ENCODE data around the gene LDLRAD4.

The LDLRAD4 gene

GRCh38 chr18:13548106-13548819 lies 329.7 kb downstream of the LDLRAD4 start:
- FAIRE-seq = no peak
- DNase-seq (ENCODE audit: extremely low spot score, insufficient read length, low read depth) = no peak

- DNase-seq (ENCODE audit: extremely low spot score, insufficient read length, low read depth) = no peak
Measured at GRCh38 chr18:13548966-13549879, 330.7 kb downstream of the LDLRAD4 start.

GRCh38 chr18:13549880-13550232 lies 331.3 kb downstream of the LDLRAD4 start:
- no peak for FAIRE-seq
- DNase-seq (ENCODE audit: extremely low spot score, insufficient read length, low read depth) = no peak

More at GRCh38 chr18:13548966-13549879, 330.7 kb downstream of the LDLRAD4 start:
- peak; percentile 72 for FAIRE-seq

- FAIRE-seq = no peak
Measured at GRCh38 chr18:13550418-13551304, 332.1 kb downstream of the LDLRAD4 start.

GRCh38 chr18:13551305-13551603 lies 332.7 kb downstream of the LDLRAD4 start:
- FAIRE-seq = no peak
- no peak for DNase-seq (ENCODE audit: extremely low spot score, insufficient read length, low read depth)

More at GRCh38 chr18:13550418-13551304, 332.1 kb downstream of the LDLRAD4 start:
- DNase-seq (ENCODE audit: extremely low spot score, insufficient read length, low read depth) = no peak

GRCh38 chr18:13551841-13552733 lies 333.5 kb downstream of the LDLRAD4 start:
- FAIRE-seq (no peak), DNase-seq (ENCODE audit: extremely low spot score, insufficient read length, low read depth) (no peak)

- DNase-seq (ENCODE audit: extremely low spot score, insufficient read length, low read depth) (no peak), FAIRE-seq (no peak)
Measured at GRCh38 chr18:13553449-13553848, 334.9 kb downstream of the LDLRAD4 start.

- FAIRE-seq (no peak), DNase-seq (ENCODE audit: extremely low spot score, insufficient read length, low read depth) (no peak)
Measured at GRCh38 chr18:13555192-13555591, 336.6 kb downstream of the LDLRAD4 start.

GRCh38 chr18:13555865-13556264 lies 337.3 kb downstream of the LDLRAD4 start:
- no peak for FAIRE-seq
- no peak for DNase-seq (ENCODE audit: extremely low spot score, insufficient read length, low read depth)

GRCh38 chr18:13556502-13556901 lies 337.9 kb downstream of the LDLRAD4 start:
- FAIRE-seq (no peak), DNase-seq (ENCODE audit: extremely low spot score, insufficient read length, low read depth) (no peak)

- FAIRE-seq = peak; percentile 94
- DNase-seq (ENCODE audit: extremely low spot score, insufficient read length, low read depth) = peak; percentile 59
Measured at GRCh38 chr18:13558124-13558523, 339.6 kb downstream of the LDLRAD4 start.

GRCh38 chr18:13558790-13559189 lies 340.2 kb downstream of the LDLRAD4 start:
- FAIRE-seq (no peak), DNase-seq (ENCODE audit: extremely low spot score, insufficient read length, low read depth) (no peak)

GRCh38 chr18:13559754-13560153 lies 341.2 kb downstream of the LDLRAD4 start:
- FAIRE-seq (no peak), DNase-seq (ENCODE audit: extremely low spot score, insufficient read length, low read depth) (no peak)

- FAIRE-seq = no peak
- DNase-seq (ENCODE audit: extremely low spot score, insufficient read length, low read depth) = no peak
Measured at GRCh38 chr18:13560306-13560705, 341.7 kb downstream of the LDLRAD4 start.

GRCh38 chr18:13562494-13563029 lies 344.0 kb downstream of the LDLRAD4 start:
- peak; percentile 94 for FAIRE-seq

GRCh38 chr18:13563390-13563805 lies 344.8 kb downstream of the LDLRAD4 start:
- FAIRE-seq = peak; percentile 90
- DNase-seq (ENCODE audit: extremely low spot score, insufficient read length, low read depth) = no peak

More at GRCh38 chr18:13562494-13563029, 344.0 kb downstream of the LDLRAD4 start:
- no peak for DNase-seq (ENCODE audit: extremely low spot score, insufficient read length, low read depth)

GRCh38 chr18:13564579-13564978 lies 346.0 kb downstream of the LDLRAD4 start:
- FAIRE-seq = no peak

GRCh38 chr18:13565228-13565627 lies 346.7 kb downstream of the LDLRAD4 start:
- DNase-seq (ENCODE audit: extremely low spot score, insufficient read length, low read depth) (no peak), FAIRE-seq (no peak)

More at GRCh38 chr18:13564579-13564978, 346.0 kb downstream of the LDLRAD4 start:
- DNase-seq (ENCODE audit: extremely low spot score, insufficient read length, low read depth) = no peak

Measured in GM18507 (cell line).